Adipocyte (in vitro differentiated cells): ENCODE data around the gene DOCK1.
"Not testable (repeated sequence)": the region's sequence is repeated elsewhere in the genome, so short reads cannot be mapped to it uniquely, and the experiment has no call there.

Experiments used
- DNase-seq: peaks from one replicate; pipeline ENCODE4 v3.0.0-alpha.2; 2015; ENCODE audit warnings: low read depth
- H3K27me3 ChIP-seq: replicated peaks from 2 replicates; pipeline ENCODE4 v1.7.0; 2013; ENCODE audit warnings: mild to moderate bottlenecking, low read length, moderate library complexity; ENCODE audit not compliant: control insufficient read depth, insufficient read depth
- H3K36me3 ChIP-seq: 2 replicates; pipeline ENCODE4 v1.7.0; 2013; ENCODE audit warnings: low read length, mild to moderate bottlenecking, moderate library complexity; ENCODE audit not compliant: control insufficient read depth, insufficient read depth, severe bottlenecking
- H3K4me1 ChIP-seq: 2 replicates; pipeline ENCODE4 v1.7.0; 2013; ENCODE audit warnings: mild to moderate bottlenecking, low read length, moderate library complexity; ENCODE audit not compliant: control insufficient read depth, insufficient read depth
- H3K4me3 ChIP-seq: 2 replicates; pipeline ENCODE4 v1.7.0; 2013; ENCODE audit warnings: mild to moderate bottlenecking, low read length, moderate library complexity
- H3K9ac ChIP-seq: 2 replicates; pipeline ENCODE4 v1.7.0; 2013; ENCODE audit warnings: mild to moderate bottlenecking, low read length, moderate library complexity
- H3K9me3 ChIP-seq: 2 replicates; pipeline ENCODE4 v1.7.0; 2013; ENCODE audit warnings: mild to moderate bottlenecking, low read length, moderate library complexity; ENCODE audit not compliant: control insufficient read depth

Gene DOCK1

DNA sequence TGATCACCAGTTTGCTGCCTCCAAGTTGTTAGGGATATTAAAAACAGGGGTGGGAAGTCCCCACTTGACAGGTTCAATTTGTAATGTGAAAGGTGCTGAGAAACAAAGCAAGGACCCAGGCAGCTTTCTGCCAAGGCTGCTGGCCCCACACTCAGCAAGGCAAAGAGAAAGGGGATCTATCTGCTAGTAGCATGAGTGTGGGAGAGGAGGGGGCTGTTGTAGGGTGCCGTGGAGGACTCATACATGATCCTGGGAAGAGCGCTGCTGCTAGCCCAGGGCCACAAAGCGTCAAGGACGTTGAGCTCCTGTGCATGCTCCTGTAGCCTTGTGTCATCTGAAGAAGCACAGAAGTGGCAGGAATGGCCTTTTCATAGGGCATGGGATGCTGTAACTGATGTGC is 387.7 kb downstream of the DOCK1 start:
- no peaks in the 10 kb centered on the region for H3K36me3 ChIP-seq
- H3K4me1 ChIP-seq: no peaks in the 10 kb centered on the region
- no peaks in the 10 kb centered on the region for H3K27me3 ChIP-seq
- no peak overlapping the region for H3K4me3 ChIP-seq
- peaks cover 12% of the 10 kb centered on the region for H3K9me3 ChIP-seq
- DNase-seq: no peak
- no peak overlapping the region for H3K9ac ChIP-seq

DNA sequence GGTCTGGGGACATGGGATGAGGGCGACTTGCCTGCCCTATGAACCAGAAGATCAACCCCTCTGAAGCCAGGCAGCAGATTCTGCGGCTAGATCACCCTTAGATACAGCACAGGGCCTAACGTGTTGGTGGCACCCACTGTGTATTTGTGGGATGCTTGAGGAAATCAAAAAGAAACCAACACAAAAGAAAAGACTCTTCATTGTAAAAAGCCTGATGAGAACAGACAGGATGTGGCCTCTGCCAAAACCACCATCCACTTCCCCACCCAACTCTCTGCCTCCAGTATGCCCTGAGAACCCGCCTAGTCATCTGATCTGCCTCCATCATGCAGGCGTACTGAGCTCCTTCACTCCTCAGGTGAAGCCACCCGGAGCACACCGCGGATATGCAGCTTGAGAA is 388.4 kb downstream of the DOCK1 start:
- H3K27me3 ChIP-seq: no peaks in the 10 kb centered on the region
- no peak for DNase-seq

DNA sequence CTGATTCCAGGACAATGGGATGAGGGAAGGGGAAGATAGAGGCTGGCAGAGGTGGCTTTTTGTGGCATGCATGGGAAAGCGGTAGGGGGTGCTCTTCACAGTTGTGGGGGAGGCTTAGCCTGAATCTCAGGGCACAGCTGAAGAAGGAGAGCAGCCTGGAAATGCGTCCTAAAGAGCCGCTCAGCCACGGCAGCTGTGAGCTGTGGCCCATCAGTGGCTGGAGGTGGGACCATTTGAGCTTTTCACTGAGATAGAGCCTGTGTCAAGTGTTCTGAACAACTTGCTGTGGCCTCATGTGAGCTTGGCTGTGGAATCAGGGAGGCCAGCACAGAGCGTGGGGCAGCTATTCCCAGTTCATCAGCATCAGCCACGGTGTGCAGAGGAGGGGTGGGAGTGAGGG is 391.5 kb downstream of the DOCK1 start:
- no peaks in the 10 kb centered on the region for H3K9me3 ChIP-seq
- no peak overlapping the region for H3K4me3 ChIP-seq
- peaks cover 15% of the 10 kb centered on the region for H3K4me1 ChIP-seq
- H3K9ac ChIP-seq: no peak overlapping the region
- DNase-seq: no peak
- H3K27me3 ChIP-seq: no peaks in the 10 kb centered on the region
- no peaks in the 10 kb centered on the region for H3K36me3 ChIP-seq

More for the DNA sequence above, 388.4 kb downstream of the DOCK1 start:
- peaks cover 6% of the 10 kb centered on the region for H3K9me3 ChIP-seq
- peaks cover 6% of the 10 kb centered on the region for H3K4me1 ChIP-seq
- H3K4me3 ChIP-seq: no peak overlapping the region
- H3K9ac ChIP-seq: no peak overlapping the region
- no peaks in the 10 kb centered on the region for H3K36me3 ChIP-seq

DNA sequence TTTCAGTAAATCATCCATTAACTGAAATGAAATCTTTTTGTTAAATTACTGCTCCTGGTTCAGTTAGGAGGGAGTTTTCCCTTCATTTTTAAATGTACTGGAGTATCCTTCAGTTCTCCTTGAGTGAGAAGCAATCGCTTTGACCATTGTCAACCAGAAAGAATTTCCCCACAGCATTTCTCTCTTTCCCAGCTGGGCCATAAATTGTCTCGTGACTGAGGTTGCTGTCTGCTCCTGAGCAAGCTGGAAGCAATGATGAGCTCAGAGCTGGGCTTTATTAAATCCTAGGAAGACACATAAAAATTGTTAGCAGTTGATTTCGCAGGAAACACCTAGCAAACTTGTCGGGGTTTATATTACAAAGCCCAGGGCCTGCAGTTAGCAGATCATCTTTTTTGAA is 393.2 kb downstream of the DOCK1 start:
- H3K9ac ChIP-seq: no peak overlapping the region
- no peaks in the 10 kb centered on the region for H3K9me3 ChIP-seq
- no peak for DNase-seq
- no peak overlapping the region for H3K4me3 ChIP-seq
- H3K4me1 ChIP-seq: peaks cover 15% of the 10 kb centered on the region
- H3K36me3 ChIP-seq: no peaks in the 10 kb centered on the region
- H3K27me3 ChIP-seq: no peaks in the 10 kb centered on the region

GRCh38 chr10:127299192-127299591 is 394.0 kb downstream of the DOCK1 start:
- not testable (repeated sequence) for H3K9ac ChIP-seq, H3K36me3 ChIP-seq, DNase-seq, H3K9me3 ChIP-seq, H3K27me3 ChIP-seq, H3K4me3 ChIP-seq
- peaks cover 15% of the 10 kb centered on the region for H3K4me1 ChIP-seq

DNA sequence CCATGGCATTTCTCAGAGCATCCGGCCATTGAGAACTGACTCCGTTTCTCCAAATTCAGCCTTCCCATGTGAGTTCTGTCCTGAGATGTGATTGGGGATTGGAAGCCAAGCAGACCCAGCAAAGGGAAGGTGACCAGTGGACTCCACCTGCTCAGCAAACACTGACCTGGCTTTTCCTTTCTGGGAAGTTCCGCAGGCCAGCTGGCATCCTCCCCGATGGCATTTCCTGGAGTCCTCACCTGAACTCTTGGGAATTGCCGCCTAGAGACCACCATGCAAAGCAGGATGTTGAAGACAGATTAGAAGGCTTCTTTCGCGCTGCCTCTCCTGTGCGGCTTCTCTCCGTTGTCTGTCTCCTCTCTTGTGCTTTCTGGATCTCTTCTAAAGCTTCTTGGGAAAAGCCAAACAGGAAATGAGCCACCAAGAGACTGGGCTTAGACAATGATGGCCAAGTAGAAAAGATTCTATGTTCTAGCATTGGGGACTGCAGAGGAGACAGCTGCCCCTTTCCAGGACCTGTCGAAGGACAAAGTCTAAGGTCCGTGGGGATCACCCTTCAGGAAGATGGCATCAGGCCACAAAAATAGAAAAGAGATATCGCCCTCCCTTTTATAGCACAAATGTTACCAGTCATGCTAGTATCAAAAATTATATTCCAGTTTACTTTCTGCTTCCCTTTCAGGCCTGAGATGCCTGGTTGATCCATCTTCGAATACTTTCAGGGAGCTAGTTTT is 394.9 kb downstream of the DOCK1 start:
- Histone ChIP-seq H3K27me3 (no peaks in the 10 kb centered on the region), H3K9ac (no peak overlapping the region), H3K36me3 (no peaks in the 10 kb centered on the region), H3K4me1 (peaks cover 15% of the 10 kb centered on the region), H3K4me3 (no peak overlapping the region), H3K9me3 (no peaks in the 10 kb centered on the region)
- DNase-seq: no peak

DNA sequence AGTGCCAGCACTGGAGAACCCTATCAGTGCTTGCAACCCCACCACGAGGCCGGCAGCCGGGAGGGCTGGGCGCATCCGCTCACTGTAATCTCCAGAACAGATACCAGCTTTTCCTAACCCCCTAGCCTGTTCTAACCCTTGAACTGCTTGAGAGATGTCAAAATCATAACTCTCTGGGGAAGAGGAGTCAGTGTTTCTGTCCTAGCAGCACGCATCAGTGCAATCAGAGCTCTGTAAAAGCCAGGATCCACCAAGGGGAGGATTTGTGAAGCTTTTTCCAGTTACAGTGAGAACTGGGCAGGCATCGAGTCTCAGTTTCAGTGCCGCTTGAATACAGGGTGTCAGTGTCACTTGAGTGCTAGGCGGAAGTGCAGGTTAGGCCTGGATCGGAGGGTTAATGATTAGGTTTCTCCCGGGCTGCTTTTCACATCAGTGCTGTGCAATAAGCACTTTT is 395.7 kb downstream of the DOCK1 start:
- Histone ChIP-seq H3K4me3 (no peak overlapping the region), H3K27me3 (no peaks in the 10 kb centered on the region), H3K9ac (no peak overlapping the region), H3K4me1 (peaks cover 15% of the 10 kb centered on the region), H3K9me3 (no peaks in the 10 kb centered on the region), H3K36me3 (no peaks in the 10 kb centered on the region)
- no peak for DNase-seq

DNA sequence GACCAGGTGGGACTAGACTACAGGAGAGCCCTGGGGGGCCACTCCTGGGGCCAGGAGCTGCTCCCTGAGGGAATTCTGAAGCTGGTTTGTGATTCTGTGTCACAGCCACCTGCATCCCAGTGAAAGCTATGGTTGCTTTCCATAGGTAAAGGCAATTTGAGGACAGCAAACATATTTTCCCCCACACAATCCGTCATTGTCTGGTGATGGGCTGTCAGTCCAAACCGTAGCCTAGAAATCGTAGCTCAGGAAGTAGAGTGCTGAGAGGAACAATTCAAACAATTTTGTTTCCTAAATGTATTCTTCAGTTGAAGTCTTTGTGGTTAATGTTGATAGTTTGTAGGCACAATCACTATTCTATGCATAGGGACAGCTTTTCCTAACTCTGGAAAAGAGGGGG is 397.1 kb downstream of the DOCK1 start:
- H3K36me3 ChIP-seq: no peaks in the 10 kb centered on the region
- H3K4me1 ChIP-seq: peaks cover 15% of the 10 kb centered on the region
- no peaks in the 10 kb centered on the region for H3K9me3 ChIP-seq
- DNase-seq: no peak
- H3K9ac ChIP-seq: no peak overlapping the region
- no peak overlapping the region for H3K4me3 ChIP-seq
- no peaks in the 10 kb centered on the region for H3K27me3 ChIP-seq

DNA sequence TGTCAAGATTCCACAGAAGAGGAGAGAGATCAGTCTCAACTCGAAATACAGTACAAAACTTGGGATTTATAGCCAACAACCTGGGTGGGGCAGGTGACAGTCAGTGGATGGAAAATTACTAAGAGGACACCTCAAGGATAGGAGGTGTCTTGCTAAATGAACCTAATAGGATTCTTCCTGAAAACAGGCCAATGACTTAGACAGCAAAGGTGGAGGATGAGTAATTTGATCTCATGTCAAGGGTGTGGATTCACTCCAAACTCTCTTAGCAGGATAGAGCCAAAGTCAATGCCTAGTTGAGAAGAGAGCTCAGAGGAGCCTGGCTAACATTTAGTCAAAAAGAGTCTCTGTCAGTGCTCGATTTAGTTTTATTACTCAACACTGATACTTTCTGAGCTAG is 397.9 kb downstream of the DOCK1 start:
- Histone ChIP-seq H3K9me3 (no peaks in the 10 kb centered on the region), H3K27me3 (no peaks in the 10 kb centered on the region), H3K4me1 (peaks cover 13% of the 10 kb centered on the region), H3K36me3 (no peaks in the 10 kb centered on the region), H3K4me3 (no peak overlapping the region), H3K9ac (no peak overlapping the region)
- DNase-seq: no peak

GRCh38 chr10:127303746-127304145 is 398.5 kb downstream of the DOCK1 start:
- H3K36me3 ChIP-seq: no peaks in the 10 kb centered on the region
- DNase-seq: no peak
- H3K27me3 ChIP-seq: no peaks in the 10 kb centered on the region
- H3K4me1 ChIP-seq: peaks cover 9% of the 10 kb centered on the region
- H3K9me3 ChIP-seq: no peaks in the 10 kb centered on the region
- H3K4me3 ChIP-seq: no peak overlapping the region
- H3K9ac ChIP-seq: no peak overlapping the region

DNA sequence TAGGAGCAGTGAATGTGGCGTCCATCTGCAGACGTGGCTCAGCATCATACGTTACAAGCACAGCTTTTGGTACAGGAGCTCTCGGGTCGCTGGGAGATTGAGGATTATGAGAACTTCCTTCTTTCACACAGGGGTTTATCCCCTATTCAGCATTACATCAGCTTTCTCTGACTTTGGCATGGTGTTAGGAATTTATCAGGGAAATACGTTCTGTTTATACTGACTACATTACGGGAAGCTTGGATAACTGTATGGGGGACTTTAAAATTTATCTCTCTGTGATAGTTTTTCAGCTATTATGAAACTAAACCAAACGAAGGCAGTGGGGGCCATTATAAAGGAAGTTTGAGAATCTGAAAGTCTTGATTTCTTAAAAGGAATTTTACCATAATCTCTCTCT is 401.3 kb downstream of the DOCK1 start:
- H3K9ac ChIP-seq: no peak overlapping the region
- H3K9me3 ChIP-seq: no peaks in the 10 kb centered on the region
- DNase-seq: no peak

DNA sequence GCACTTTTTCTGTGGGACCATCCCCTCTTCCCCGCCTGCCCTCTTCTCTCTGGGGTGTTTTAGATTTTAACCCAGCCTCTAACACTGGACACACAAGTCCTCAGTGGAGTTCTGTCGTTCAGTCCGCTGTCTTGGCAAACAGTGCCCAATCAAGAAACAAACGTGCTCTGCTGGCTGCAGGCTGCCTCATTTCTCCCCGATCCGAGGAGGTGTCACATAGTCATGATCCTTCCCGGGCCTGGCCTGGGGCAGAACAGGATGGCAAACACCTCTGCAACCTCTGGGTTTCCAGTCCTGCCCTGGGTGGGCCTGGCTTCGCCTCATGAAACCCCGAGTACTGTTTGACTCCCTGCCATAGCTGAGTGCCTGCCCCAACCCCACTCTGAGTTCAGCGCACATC is 402.1 kb downstream of the DOCK1 start:
- Histone ChIP-seq H3K36me3 (no peaks in the 10 kb centered on the region), H3K9ac (no peak overlapping the region), H3K4me3 (no peak overlapping the region), H3K27me3 (no peaks in the 10 kb centered on the region), H3K9me3 (no peaks in the 10 kb centered on the region), H3K4me1 (no peaks in the 10 kb centered on the region)
- no peak for DNase-seq

More for the DNA sequence above, 401.3 kb downstream of the DOCK1 start:
- H3K36me3 ChIP-seq: no peaks in the 10 kb centered on the region
- no peak overlapping the region for H3K4me3 ChIP-seq
- no peaks in the 10 kb centered on the region for H3K4me1 ChIP-seq
- H3K27me3 ChIP-seq: no peaks in the 10 kb centered on the region
